Cardiac muscle cell (in vitro differentiated cells and primary cell): ENCODE results near the gene CSMD2. TPM values are rescaled to one million over a fixed set of nuclear protein-coding genes. Genes with fewer than 3 reads are reported as not detected.

Source experiments
- DNase-seq, 2 donors: peaks; one replicate each; pipeline versions ENCODE4 v3.0.0 to v3.0.0-alpha.2; 2010 to 2017; ENCODE audit warnings: low read depth in 1 of 2, low spot score in 1 of 2
- H3K27ac ChIP-seq: fragments of 200-600 bp; sonication (generic); 2 replicates; pipeline ENCODE4 v1.5.1; 2016
- H3K27me3 ChIP-seq: fragments of 200-600 bp; sonication (generic); 2 replicates; pipeline ENCODE4 v1.6.0; 2016; ENCODE audit warnings: control low read depth
- H3K36me3 ChIP-seq: fragments of 200-600 bp; sonication (generic); 2 replicates; pipeline ENCODE4 v1.5.1; 2016; ENCODE audit warnings: control low read depth
- H3K4me1 ChIP-seq: fragments of 200-600 bp; sonication (generic); 2 replicates; pipeline ENCODE4 v1.8.1; 2017; ENCODE audit warnings: low read depth, mild to moderate bottlenecking, mixed run types
- H3K4me3 ChIP-seq: fragments of 200-600 bp; sonication (generic); 2 replicates; pipeline ENCODE4 v1.5.1; 2016; ENCODE audit warnings: mild to moderate bottlenecking
- H3K9me3 ChIP-seq: fragments of 200-600 bp; sonication (generic); 2 replicates; pipeline ENCODE4 v1.5.1; 2017; ENCODE audit warnings: low read depth, mild to moderate bottlenecking, control low read depth
- CTCF ChIP-seq: IDR thresholded peaks from 2 replicates; pipeline ENCODE4 v1.5.1; 2012; ENCODE audit warnings: low read depth, mild to moderate bottlenecking, low read length
- polyA plus RNA-seq: library from polyadenylated mRNA; unstranded; fragments of >200 nt; fragmentation: Nextera tagmentation; extraction: Ambion mirVana; gene quantifications from 2 replicates; pipeline ENCODE4 v1.2.1, GENCODE V29; 2016
- total RNA-seq: library from RNA; depleted of rRNA; stranded (reverse); fragments of >200 nt; gene quantifications from 2 replicates; pipeline ENCODE4 v1.2.3, GENCODE V29; 2016

The CSMD2 gene
- total and polyA plus RNA-seq, 2 experiments from 2014 or later = 0.24 TPM; not detected in 1

GRCh38 chr1:33718186-33718585 lies 446.8 kb downstream of the CSMD2 start:
- H3K36me3 ChIP-seq = no peaks in the 10 kb centered on the region
- H3K4me3 ChIP-seq = no peak overlapping the region
- H3K27ac ChIP-seq = no peak overlapping the region
- DNase-seq = no peak
- no peaks in the 10 kb centered on the region for H3K9me3 ChIP-seq
- no peaks in the 10 kb centered on the region for H3K4me1 ChIP-seq
- no peaks in the 10 kb centered on the region for H3K27me3 ChIP-seq
- no peak for TF ChIP-seq CTCF

- H3K9me3 ChIP-seq = no peaks in the 10 kb centered on the region
- no peak for TF ChIP-seq CTCF
- no peak for DNase-seq
- no peaks in the 10 kb centered on the region for H3K4me1 ChIP-seq
- no peak overlapping the region for H3K27ac ChIP-seq
- no peak overlapping the region for H3K4me3 ChIP-seq
- H3K36me3 ChIP-seq = no peaks in the 10 kb centered on the region
- H3K27me3 ChIP-seq = no peaks in the 10 kb centered on the region
Observed at GRCh38 chr1:33716976-33717688, 447.9 kb downstream of the CSMD2 start.

- no peaks in the 10 kb centered on the region for H3K27me3 ChIP-seq
- H3K4me1 ChIP-seq = no peaks in the 10 kb centered on the region
- no peak overlapping the region for H3K27ac ChIP-seq
- no peak overlapping the region for H3K4me3 ChIP-seq
- DNase-seq = no peak
- TF ChIP-seq CTCF = no peak
- no peaks in the 10 kb centered on the region for H3K9me3 ChIP-seq
- no peaks in the 10 kb centered on the region for H3K36me3 ChIP-seq
Observed at GRCh38 chr1:33715195-33715811, 449.7 kb downstream of the CSMD2 start.

- Histone ChIP-seq H3K4me3 (no peak overlapping the region), H3K27me3 (no peaks in the 10 kb centered on the region), H3K27ac (no peak overlapping the region), H3K9me3 (no peaks in the 10 kb centered on the region), H3K36me3 (no peaks in the 10 kb centered on the region), H3K4me1 (no peaks in the 10 kb centered on the region)
- TF ChIP-seq CTCF = no peak
- DNase-seq = no peak
Observed at GRCh38 chr1:33714421-33714820, 450.6 kb downstream of the CSMD2 start.

GRCh38 chr1:33713058-33713877 lies 451.8 kb downstream of the CSMD2 start:
- no peak for DNase-seq
- Histone ChIP-seq H3K4me1 (no peaks in the 10 kb centered on the region), H3K4me3 (no peak overlapping the region), H3K27ac (no peak overlapping the region), H3K27me3 (no peaks in the 10 kb centered on the region), H3K9me3 (no peaks in the 10 kb centered on the region), H3K36me3 (no peaks in the 10 kb centered on the region)
- TF ChIP-seq CTCF = no peak
